Measurements from ENCODE around the gene IGFL1.
"Not testable (repeated sequence)": the region's sequence is repeated elsewhere in the genome, so short reads cannot be mapped to it uniquely, and the experiment has no call there.

Gene IGFL1

DNA sequence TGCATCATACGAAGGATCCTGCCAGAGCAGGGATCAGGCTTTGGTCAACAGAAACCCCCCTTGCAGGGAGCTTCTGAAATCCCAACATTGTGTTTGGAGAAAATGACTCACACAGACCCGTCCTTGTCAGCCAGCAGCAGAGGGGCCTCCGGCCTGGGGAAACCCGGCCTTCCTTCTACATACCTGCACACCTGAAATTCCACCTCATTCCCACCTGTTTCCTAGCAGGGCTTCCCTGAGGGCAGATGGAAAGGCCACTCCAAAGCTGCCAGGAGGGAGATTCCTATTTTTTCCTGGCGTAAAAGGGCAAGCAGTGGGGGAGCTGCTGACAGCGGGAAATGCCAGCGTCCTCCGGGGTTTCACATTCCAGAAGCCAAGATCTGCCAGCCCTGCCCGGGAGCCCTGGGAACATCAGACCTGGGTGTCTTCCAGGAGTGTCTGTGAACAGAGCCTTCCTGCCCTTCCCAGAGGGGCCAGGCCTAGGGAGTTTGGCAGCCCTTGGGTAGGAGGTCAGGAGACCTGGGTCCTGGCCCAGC, 3.0 kb upstream of the IGFL1 start:
- no peak for DNase-seq

DNA sequence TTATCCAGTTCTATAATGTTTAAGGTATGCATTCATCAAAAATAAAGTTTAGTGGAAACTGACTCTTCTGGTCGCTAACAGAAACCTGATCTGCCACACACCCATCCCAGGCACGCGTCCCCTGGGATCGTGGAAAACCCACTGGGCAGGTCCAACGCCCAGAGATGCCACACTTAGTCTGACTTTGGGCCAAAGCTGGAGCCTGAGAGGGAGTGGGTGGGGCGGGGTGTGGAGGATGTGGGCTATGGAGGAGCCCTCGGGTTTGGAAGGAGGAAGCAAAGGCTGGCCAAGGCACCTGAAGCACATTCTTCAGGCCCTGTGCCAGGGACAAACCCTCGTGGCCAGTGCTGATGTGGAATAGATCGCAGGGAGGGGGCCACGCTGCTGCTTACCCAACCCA, 2.5 kb downstream of the IGFL1 start:
- no peak for DNase-seq

GRCh38 chr19:46232468-46232867, 2.9 kb downstream of the IGFL1 start:
- no peak for DNase-seq

GRCh38 chr19:46232938-46233621, 3.5 kb downstream of the IGFL1 start:
- DNase-seq: no peak

DNA sequence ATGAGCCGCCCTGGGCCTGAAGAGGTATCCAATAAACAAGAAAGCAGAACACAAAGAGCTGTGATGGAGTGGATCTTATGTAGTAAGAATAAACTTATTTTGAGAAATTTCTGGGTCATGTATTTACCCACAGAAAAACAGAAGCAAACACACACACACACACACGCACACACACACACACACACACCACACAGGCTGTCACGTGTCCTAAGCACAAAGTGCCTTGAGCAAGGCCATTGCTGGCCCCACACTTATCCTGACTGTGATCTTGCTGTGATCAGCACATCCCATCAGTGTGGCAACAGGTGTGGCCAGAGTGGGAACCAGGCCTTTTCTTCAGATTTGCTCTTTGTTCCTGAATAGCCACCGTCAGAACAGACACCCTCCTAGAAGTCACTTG, 4.3 kb downstream of the IGFL1 start:
- not testable (repeated sequence) for DNase-seq

DNA sequence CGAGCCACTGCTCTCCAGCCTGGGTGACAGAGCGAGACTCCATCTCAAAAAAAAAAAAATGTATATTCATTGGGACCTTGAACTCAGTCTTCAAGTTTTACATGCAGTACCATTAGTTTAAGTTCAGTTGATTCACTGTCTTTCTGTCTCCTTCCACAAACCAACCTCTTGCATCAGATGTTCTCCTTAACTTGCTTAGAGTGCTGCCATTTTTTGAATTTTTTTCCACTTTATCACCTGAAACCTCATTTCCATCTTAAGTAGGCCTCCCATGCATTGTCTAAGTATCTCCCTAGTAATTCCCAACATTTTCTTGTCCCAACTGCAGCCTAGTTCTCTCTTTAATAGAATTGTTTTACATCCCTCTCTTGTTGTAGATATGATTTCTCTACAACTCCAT, 8.6 kb downstream of the IGFL1 start:
- DNase-seq: not testable (repeated sequence)

GRCh38 chr19:46239193-46240024, 9.9 kb downstream of the IGFL1 start:
- DNase-seq: no peak

- no peak for DNase-seq
Measured at GRCh38 chr19:46240693-46241092, 11.2 kb downstream of the IGFL1 start.

DNA sequence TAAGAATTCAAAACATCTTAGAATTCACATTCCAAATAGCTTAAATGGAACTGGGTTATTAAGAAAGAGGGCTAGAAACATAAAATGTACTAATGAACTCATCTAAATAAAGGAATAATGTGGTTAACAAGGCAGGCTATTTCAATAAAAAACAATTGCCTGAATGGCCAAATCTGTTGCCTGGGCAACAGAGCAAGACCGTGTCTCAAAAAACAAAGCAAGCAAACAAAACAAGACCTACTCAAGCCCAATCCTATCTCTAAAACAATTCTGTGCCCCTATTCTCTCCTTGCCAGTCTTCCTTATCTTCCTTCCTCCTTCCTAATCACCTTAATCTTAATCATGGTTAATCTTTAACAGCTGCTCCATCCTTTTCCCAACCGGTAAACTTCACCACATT, 12.1 kb downstream of the IGFL1 start:
- DNase-seq: no peak

DNA sequence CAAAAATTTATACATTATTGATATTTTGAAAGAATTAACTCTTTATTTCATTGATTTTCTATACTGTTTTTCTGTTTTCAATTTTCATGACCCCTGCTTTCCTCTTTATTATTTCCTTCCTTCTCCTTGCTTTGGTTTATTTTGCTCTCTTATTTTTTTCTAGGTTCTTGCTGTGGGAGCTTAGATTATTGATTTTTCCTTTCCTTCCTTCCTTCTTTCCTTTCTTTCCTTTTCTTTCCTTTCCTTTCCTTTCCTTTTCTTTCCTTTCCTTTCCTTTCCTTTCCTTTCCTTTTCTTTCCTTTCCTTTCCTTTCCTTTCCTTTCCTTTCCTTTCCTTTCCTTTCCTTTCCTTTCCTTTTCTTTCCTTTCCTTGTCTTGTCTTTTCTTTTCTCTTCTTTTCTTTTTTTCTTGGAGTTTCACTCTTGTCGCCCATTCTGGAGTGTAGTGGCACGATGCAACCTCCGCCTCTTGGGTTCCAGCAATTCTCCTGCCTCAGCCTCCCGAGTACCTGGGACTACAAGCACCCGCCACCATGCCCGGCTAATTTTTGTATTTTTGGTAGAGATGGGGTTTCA, 13.6 kb downstream of the IGFL1 start:
- DNase-seq: not testable (repeated sequence)

DNA sequence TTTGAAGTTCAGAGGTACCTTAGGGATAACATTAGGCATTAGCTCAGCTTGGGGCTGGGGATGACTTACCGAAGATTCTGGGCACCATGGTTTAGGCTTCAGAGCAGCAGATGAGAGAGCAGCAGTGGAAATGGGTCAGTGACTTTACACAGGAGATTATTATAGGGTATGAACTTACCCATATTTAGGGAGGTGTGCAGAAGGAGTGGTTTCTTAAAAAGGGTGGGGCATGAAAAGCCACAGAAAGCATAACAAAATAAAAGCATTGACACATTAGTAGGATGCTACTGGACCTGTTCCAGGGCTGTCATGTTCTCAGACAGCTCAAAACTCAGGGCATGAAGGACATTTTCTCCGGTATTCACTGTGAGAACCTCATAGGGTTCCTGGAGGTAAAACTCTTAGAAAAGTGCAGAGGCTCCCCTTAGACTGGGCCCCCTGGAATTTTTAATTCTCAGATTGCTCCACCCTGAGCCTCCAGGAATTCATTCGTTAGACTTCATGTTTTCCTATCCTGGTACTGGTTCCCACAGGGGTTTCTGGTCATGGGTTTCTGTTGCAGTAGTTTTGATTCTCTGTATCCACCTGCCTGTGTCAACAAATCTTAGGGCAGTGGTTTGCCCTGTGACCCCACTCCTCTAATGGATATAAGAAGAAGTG, 20.7 kb downstream of the IGFL1 start:
- no peak for DNase-seq

DNA sequence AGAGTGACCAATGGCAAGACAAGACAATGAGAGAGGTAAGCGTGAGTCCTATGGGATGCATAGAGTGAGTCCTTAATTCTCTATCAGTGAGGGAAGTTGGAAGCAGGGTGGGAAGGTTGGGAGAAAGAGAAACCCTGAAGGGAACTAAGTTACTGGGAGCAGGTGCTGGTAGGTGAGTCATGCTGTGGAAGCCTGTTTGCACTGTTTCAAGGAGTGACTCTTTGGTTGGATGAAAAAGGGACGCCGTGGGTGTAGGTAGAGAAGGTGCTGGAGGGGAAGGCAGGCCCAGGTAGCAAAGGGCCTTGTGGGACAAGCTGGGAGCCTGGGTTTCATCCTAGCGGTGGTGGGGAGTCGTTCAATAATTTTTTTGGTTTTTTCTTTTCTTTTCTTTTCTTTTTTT, 21.9 kb downstream of the IGFL1 start:
- no peak for DNase-seq

GRCh38 chr19:46254776-46255175, 25.2 kb downstream of the IGFL1 start:
- no peak for DNase-seq

DNA sequence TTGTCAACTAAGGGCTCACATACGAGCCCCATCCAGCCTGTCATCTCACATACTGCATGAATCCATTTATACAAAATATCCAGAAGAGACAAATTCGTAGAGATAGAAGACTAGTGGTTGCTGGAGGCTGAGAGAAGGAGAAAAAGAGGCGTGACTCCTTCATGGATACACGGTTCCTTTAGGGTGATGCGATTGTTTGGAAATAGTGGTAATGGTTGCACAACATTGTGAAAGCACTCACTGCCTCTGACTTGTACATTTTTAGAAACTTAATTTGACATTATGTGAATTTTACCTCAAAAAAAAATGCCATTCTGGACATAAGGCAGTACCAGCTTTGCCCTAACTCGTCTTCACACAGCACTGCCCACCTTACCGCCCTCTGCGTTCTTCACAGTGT, 27.3 kb downstream of the IGFL1 start:
- DNase-seq: no peak

- DNase-seq: not testable (repeated sequence)
Measured at GRCh38 chr19:46261501-46261900, 32.0 kb downstream of the IGFL1 start.

DNA sequence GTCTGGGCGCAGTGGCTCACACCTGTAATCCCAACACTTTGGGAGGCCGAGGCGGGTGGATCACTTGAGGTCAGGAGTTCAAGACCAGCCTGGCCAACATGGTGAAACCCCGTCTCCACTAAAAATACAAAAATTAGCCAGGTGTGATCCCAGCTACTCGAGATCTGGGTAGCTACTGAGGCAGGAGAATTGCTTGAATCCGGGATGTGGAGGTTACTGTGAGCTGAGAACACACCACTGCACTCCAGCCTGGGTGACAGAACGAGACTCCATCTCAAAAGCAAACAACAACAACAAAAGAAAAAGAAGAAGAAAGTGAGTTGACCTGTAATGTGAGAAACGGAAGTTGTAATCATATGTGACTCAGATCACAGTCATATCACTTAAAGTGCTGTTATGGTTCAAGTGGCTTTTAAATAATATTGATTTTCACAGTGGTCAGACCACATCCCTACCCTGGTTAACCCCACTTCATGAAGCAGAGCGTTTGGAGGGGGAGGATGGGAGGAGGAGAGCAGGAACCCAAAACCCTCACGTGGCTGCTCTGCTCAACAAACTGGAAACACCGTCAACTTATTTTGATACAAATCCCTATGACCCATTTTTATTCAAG, 33.2 kb downstream of the IGFL1 start:
- peak; percentile 60 for DNase-seq

DNA sequence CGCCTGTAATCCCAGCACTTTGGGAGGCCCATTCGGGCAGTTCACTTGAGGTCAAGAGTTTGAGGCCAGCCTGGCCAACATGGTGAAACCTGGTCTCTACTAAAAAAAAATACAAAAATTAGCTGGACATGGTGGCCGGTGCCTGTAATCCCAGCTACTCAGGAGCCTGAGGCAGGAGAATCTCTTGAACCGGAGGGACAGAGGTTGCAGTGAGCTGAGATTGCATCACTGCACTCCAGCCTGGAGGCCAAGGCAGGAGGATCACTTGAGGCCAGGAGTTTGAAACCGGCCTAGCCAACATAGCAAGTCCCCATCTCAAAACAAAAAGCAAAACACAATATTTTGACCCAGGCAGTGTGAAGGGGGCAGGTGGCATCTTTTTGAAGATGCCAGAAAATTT, 35.3 kb downstream of the IGFL1 start:
- DNase-seq: not testable (repeated sequence)

DNA sequence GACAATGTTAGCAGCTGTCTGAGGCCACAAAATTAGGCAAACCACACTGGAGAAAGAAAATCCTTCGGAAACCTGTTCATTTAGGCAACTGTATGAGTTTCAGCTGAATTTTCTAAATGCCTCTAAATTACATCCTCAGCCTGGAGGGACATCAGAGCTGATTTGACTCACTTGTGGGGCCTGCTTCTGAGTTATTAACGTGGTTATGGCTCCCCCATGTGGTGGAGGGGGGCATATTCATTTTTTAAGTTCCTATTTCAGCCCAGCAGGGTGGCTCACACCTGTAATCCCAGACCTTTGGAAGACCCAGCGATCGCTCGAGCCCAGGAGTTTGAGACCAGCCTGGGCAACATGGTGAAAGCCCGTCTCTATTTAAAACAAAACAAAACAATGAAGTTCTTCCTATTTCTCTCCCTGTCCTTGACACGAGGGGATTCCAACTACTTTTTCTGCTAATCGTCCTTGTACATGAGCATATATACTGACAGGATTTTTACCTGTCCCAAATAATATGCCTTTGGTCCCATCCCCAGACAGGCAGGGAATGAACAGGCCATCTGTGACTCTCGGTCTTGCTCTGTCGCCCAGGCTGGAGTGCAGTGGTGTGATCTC, 35.8 kb downstream of the IGFL1 start:
- DNase-seq: peak; percentile 77

- DNase-seq: peak; percentile 3
Measured at GRCh38 chr19:46269101-46269500, 39.6 kb downstream of the IGFL1 start.

DNA sequence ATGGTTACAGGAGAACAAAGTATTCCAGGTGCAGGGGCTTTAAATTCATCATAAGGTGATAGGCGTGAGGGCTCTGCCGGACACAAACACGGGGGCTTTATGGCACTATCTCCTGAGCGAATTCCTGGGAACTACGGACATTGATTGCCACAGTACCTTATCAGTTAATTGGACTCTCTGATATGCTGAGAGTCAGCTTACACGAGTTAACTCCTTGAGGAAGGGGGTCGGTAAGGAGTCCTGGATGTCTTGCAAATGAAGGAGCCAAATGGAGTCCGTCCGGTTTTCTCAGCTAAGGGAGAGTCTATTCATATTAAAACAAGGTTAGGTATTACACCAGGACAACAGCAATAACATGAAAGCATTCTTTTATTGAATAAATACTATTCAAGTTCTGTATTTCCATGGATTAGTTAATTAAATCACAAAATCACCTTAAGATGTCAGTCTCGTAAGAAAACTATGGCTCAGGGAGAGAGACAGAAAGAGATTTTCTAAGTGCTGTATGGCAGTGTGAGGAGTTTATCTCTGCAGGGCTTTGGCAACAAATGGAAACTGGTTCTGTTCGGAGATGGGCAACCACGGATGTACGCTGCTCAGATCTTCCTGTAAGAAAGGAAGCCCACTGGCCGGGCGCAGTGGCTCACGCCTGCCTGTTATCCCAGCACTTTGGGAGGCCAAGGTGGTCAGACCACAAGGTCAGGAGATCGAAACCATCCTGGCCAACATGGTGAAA, 41.1 kb downstream of the IGFL1 start:
- no peak for DNase-seq

DNA sequence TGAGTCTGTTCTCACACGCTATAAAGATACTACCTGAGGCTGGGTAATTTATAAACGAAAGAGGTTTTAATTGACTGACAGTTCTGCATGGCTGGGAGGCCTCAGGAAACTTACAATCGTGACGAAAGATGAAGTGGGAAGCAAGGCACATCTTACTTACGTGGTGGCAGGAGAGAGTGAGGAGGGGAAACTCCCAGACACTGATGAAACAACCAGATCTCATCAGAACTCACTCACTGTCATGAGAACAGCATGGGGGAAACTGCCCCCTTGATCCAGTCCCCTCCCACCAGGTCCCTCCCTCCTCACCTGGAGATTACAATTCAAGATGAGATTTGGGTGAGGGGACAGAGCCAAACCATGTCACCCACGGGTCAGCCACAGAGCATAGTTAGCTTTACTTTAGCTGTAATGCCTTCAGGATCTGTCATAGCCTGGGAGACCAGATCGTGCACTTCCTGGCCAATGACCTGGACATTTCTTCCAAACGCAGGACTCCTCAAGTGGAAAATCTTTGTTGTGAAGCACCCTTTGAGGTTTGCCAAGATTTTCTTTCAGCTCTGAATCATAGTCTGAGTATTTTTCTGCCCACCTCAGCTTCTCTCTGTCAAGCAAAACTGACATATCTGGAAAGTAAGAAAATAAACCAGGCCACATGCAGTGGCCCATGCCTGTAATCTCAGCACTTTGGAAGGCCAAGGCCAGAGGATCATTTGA, 42.1 kb downstream of the IGFL1 start:
- DNase-seq: no peak

All from CD4-positive, alpha-beta T cell treated with Interleukin-12 subunit alpha and Interleukin-12 subunit beta, for 1 hour (primary cell).